Glomerular visceral epithelial cell (primary cell): ENCODE data around the gene BNC2.
A peak's percentile ranks its signal among the peaks of the same experiment; 100 is the strongest.
"Not testable (repeated sequence)": the region's sequence is repeated elsewhere in the genome, so short reads cannot be mapped to it uniquely, and the experiment has no call there.

Experiments
- DNase-seq: peaks from one replicate; pipeline ENCODE4 v3.0.0-alpha.2; 2016; ENCODE audit errors: extremely low spot score

Gene BNC2

DNA sequence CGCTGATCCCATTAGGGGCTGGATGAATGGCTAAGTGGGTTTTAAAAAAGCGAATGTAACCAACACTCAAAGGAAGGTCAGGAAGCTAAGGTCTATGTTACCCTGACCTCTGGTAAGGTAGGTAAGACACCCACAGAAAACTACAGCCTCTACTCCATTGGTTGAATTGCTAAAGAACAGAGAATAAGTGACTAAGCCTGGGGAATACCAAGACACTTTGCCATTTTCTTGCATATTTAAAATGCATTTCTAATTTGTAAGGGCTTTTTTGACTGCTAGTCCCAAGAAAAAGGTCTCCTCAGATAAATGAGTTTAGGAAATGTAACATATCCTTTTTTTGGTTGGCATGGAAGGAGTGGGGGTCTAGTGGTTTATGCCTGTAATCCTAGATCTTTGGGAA lies 368.7 kb downstream of the BNC2 start:
- DNase-seq: no peak

- no peak for DNase-seq
Observed at GRCh38 chr9:16501141-16501540, 369.3 kb downstream of the BNC2 start.

- DNase-seq: no peak
Observed at GRCh38 chr9:16500386-16500785, 370.1 kb downstream of the BNC2 start.

- DNase-seq: no peak
Observed at GRCh38 chr9:16499892-16500291, 370.6 kb downstream of the BNC2 start.

GRCh38 chr9:16496908-16497307 lies 373.6 kb downstream of the BNC2 start:
- no peak for DNase-seq

DNA sequence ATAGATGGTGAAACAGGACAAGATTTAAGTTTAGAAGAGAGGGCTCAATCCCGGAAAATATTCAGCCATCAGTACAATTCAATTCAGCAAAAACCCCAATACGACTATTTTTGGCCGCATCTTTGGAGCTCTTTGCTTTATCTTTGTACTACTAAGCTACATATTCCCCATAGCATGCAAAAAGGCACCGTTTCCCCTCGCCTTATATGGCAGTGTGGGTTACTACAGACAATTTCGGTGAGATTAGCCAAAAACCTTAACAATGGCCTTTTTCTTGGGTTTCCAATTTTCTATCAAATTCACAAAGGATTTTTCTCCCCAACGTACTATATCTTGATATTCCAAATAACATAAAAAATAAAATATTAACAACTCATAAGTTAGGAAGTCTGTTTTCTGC lies 382.6 kb downstream of the BNC2 start:
- DNase-seq: no peak

GRCh38 chr9:16485575-16486321 lies 384.7 kb downstream of the BNC2 start:
- no peak for DNase-seq

DNA sequence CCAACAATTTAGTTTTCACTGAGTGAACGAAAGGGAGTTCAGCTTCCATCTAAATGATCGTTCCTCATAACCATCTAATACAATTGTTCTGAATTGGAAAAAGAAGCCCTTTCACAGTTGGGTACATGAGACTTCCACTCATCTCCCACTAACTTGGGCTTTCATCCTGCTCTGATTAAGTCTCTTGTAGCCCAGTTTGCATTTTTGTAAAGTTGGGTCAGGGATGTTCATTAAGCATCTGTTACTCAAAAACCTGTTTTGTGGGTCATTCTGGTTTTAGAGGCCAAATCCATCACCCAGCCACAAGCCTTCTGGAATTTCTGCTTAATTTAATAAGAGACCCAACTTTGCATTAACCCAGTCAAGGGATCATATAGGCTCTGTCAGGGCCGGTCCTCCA lies 385.3 kb downstream of the BNC2 start:
- no peak for DNase-seq

DNA sequence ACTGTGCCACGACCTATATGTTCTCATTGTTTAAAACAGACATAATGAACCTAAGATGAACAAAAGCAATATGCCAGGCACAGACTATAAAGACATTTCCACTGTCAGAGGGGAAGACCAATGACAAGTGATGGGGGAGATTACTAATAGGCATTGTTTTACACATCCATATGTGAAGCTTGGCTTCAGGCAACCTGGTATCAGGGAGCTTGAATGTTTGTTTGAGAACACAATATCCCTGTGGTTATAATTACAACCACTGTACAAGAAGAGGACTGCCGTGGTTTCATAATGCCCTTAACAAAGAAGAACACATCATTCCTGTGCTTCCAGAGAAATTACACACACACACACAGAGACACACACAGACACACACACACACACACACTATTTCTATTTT lies 385.7 kb downstream of the BNC2 start:
- DNase-seq: no peak

DNA sequence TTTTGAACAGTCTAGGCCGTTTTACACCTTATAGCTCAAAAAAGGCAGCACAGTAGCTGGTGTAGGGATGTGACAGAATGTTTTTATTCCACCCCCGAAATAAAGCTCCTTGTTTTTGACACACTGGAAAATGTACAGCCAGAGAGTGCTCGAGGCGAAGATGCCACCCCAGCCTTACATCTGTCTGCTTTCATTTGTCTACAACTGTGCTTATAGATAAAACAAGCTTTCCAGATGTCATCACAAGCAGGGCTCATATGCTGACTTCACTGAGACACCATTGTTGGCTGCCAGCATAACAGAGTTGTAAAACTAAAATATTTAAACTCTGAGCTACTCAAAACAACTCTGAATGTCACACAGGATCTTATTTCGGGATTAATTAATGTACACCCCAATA lies 386.3 kb downstream of the BNC2 start:
- no peak for DNase-seq

GRCh38 chr9:16482764-16483163 lies 387.7 kb downstream of the BNC2 start:
- DNase-seq: no peak

DNA sequence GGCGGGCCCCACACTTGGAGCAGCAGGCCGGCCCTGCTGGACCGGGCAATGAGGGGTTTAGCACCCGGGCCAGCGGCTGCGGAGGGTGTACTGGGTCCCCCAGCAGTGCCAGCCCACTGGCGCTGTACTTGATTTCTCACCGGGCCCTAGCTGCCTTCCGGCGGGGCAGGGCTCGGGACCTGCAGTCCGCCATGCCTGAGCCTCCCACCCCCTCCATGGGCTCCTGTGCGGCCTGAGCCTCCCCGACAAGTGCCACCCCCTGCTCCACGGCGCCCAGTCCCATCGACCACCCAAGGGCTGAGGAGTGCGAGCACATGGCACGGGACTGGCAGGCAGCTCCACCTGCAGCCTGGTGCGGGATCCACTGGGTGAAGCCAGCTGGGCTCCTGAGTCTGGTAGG lies 389.9 kb downstream of the BNC2 start:
- not testable (repeated sequence) for DNase-seq

DNA sequence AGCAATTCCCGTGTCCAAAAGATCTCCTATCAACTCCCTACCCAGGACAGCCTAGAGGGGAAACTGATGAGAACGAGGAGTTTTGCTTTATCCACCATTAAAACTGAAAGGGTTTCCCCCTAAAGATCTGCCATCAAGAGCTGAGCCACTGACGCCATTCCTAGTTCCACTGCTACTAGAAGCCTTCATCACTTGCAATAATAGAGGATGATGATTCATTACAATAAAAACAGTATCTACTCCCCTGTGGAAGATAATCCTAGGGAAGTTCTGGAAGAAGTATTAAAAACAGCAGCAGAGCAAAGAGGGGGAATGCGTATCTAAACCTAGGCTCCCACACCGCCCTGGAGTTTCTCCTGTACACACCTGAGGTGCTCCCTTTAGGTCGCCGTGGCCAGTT lies 394.5 kb downstream of the BNC2 start:
- DNase-seq: no peak

- no peak for DNase-seq
Observed at GRCh38 chr9:16475257-16475656, 395.2 kb downstream of the BNC2 start.

DNA sequence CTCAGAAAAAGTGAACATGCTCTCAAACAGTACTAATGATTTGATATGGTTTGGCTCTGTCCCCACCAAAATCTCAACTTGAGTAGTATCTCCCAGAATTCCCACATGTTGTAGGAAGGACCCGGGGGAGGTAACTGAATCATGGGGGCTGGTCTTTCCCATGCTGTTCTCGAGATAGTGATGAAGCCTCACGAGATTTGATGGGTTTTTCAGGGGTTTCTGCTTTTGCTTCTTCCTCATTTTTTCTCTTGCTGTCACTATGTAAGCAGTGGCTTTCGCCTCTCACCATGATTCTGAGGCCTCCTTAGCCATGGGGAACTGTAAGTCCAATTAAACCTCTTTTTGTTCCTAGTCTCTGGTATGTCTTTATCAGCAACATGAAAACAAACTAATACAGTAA lies 401.3 kb downstream of the BNC2 start:
- DNase-seq: no peak

DNA sequence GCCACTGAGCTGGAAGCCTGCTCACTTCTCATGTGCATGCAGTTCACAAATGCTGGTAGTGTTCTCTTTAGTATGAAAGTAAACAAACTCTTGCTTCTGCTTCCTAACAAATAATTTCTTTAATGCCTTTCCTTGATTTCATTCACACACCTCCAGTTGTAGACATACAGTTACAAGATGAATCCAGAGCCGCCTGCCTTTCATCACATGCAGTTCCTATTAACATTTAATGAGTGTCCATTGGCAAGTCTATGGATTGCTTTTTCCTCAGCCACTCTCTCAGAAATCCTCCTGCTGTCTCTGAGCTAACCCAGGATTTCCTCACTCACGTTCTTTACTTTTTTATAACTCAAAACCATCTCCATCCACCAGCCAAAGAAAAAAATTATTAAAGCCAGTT lies 408.6 kb downstream of the BNC2 start:
- DNase-seq: no peak

DNA sequence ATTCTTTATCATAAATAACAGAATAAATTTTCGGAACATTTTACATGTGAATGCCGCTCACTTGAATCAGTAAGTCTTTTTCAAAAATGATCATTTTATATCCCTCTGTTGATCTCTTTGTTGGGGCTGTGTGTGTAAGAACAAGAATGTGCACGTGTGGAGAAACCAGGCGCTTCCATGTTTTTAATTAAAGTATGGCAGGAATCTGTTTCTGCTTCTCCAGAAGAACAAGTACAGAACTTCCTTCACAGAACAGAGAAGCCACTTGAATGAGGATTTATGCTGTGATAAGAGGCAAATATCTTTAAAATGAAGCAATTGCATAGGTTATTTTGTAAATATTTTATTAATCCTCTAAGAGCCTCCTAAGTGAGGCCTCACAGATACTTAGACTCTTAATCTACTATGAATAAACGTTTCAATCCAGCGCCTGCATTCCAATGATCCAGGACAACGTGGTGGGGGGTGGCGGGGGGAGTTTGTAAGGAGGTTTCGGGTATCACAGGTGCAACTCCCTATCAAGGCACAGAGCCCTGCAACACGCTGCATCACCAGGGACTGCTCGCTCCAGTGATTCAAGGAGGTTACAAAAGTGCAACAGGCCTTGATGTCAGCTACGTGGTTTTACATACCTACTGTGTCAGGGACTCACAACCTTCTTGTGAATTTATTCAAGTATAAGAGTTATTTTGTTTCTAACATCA lies 409.2 kb downstream of the BNC2 start:
- DNase-seq: peak; percentile 83

- no peak for DNase-seq
Observed at GRCh38 chr9:16460696-16461095, 409.8 kb downstream of the BNC2 start.

- no peak for DNase-seq
Observed at GRCh38 chr9:16459421-16460148, 410.9 kb downstream of the BNC2 start.

GRCh38 chr9:16458696-16459420 lies 411.6 kb downstream of the BNC2 start:
- peak; percentile 17 for DNase-seq

DNA sequence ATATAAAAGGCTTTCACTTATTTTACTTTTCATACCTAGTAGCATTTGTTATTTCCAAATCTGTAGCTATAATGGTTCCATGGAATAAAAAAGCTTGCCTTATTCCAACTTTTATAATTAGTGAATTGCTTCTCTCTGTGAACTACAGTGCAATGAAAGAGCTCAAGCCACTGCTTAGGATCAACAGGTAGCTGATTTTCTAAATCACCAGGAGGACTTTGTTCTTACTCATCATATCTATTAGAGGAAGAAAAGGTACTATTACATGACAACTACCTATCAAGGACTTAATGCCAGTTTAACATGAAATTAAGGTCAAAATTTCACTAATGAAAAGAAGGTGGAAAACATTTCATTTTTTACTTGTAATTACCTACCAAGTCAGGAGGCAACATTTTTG lies 414.6 kb downstream of the BNC2 start:
- no peak for DNase-seq

DNA sequence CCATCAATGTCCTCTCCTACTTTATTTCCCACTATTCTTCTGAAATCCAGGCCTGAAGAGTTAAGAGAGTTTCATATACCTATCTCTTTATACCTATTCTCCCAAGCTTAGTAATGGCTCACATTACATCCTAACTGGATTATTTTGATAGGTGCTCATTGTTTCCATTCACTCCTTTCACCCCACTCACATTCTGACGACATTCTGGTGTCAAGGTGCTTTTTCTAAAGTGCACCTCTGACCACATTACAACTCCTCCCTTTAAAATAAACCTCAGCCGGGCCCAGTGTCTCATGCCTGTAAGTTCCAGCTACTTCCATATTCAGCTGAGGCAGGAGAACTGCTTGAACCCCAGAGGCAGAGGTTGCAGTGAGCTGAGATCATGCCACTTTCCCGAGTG lies 417.1 kb downstream of the BNC2 start:
- no peak for DNase-seq
